Effector memory CD4-positive, alpha-beta T cell (primary cell): ENCODE results near the gene SHQ1.
A peak's percentile ranks its signal among the peaks of the same experiment; 100 is the strongest.

Experiments used
- DNase-seq, 3 donors: peaks; one replicate each; pipeline ENCODE4 v3.0.0-alpha.2; 2020
- H3K27ac ChIP-seq: 2 replicates; pipeline ENCODE4 v1.7.0; 2013; ENCODE audit warnings: mild to moderate bottlenecking, low read length, moderate library complexity; ENCODE audit not compliant: insufficient read depth, poor library complexity, severe bottlenecking
- H3K27me3 ChIP-seq: replicated peaks from 2 replicates; pipeline ENCODE4 v1.7.0; 2013; ENCODE audit warnings: mild to moderate bottlenecking, low read length; ENCODE audit not compliant: insufficient read depth, control insufficient read depth, poor library complexity, severe bottlenecking
- H3K36me3 ChIP-seq: 2 replicates; pipeline ENCODE4 v1.7.0; 2013; ENCODE audit warnings: mild to moderate bottlenecking, low read length, moderate library complexity; ENCODE audit not compliant: control insufficient read depth, insufficient read depth
- H3K4me1 ChIP-seq: 2 replicates; pipeline ENCODE4 v1.7.0; 2013; ENCODE audit warnings: low read length, mild to moderate bottlenecking; ENCODE audit not compliant: control insufficient read depth, insufficient read depth, poor library complexity, severe bottlenecking
- H3K4me3 ChIP-seq: 2 replicates; pipeline ENCODE4 v1.7.0; 2013; ENCODE audit warnings: low read length, low read depth, mild to moderate bottlenecking; ENCODE audit not compliant: insufficient read depth, poor library complexity, severe bottlenecking
- H3K9me3 ChIP-seq: 2 replicates; pipeline ENCODE4 v1.7.0; 2013; ENCODE audit warnings: mild to moderate bottlenecking, low read length, moderate library complexity; ENCODE audit not compliant: control insufficient read depth
- total RNA-seq, 3 donors: gene quantifications; one replicate each; lab custom pipeline; 2026; lab: John Stamatoyannopoulos, UW

SHQ1 gene
- 11.3 to 18.8 (median 14.0) reads per million in 3 donors for total RNA-seq

- Histone ChIP-seq H3K4me1 (peaks cover 8% of the 10 kb centered on the region), H3K36me3 (no peaks in the 10 kb centered on the region), H3K27me3 (no peaks in the 10 kb centered on the region), H3K9me3 (no peaks in the 10 kb centered on the region), H3K27ac (peak within 1 kb of the TSS; percentile 49), H3K4me3 (peak within 1 kb of the TSS; percentile 86)
- peak; percentile 85 to 93 (median 89) for DNase-seq
These were observed at the start of gene SHQ1 for GRCh38 chr3:72847751-72848702. Gene SHQ1, minus strand, starts transcription at chr3:72848445. Its CDS starts 105 bp downstream, at chr3:72848340.

- Histone ChIP-seq H3K27me3 (no peaks in the 10 kb centered on the region), H3K36me3 (no peaks in the 10 kb centered on the region), H3K4me1 (no peaks in the 10 kb centered on the region)
These were observed 49.4 kb upstream of the SHQ1 start for GRCh38 chr3:72897758-72898007.

GRCh38 chr3:72896996-72897757 lies 48.9 kb upstream of the SHQ1 start:
- no peak for DNase-seq
- Histone ChIP-seq H3K9me3 (no peaks in the 10 kb centered on the region), H3K27ac (no peak overlapping the region), H3K36me3 (no peaks in the 10 kb centered on the region), H3K4me1 (no peaks in the 10 kb centered on the region), H3K4me3 (no peak overlapping the region), H3K27me3 (peaks cover 5% of the 10 kb centered on the region)

More at GRCh38 chr3:72897758-72898007, 49.4 kb upstream of the SHQ1 start:
- no peaks in the 10 kb centered on the region for H3K9me3 ChIP-seq
- no peak for DNase-seq
- H3K4me3 ChIP-seq = no peak overlapping the region
- no peak overlapping the region for H3K27ac ChIP-seq

- no peak overlapping the region for H3K27ac ChIP-seq
- no peak overlapping the region for H3K4me3 ChIP-seq
- no peaks in the 10 kb centered on the region for H3K4me1 ChIP-seq
- H3K9me3 ChIP-seq = no peaks in the 10 kb centered on the region
- peaks cover 5% of the 10 kb centered on the region for H3K27me3 ChIP-seq
- H3K36me3 ChIP-seq = no peaks in the 10 kb centered on the region
- no peak for DNase-seq
These were observed 46.8 kb upstream of the SHQ1 start for GRCh38 chr3:72894976-72895552.

GRCh38 chr3:72892870-72893269 lies 44.6 kb upstream of the SHQ1 start:
- Histone ChIP-seq H3K27ac (no peak overlapping the region), H3K27me3 (peaks cover 14% of the 10 kb centered on the region), H3K4me1 (no peaks in the 10 kb centered on the region), H3K36me3 (no peaks in the 10 kb centered on the region), H3K4me3 (no peak overlapping the region), H3K9me3 (no peaks in the 10 kb centered on the region)
- DNase-seq = no peak

- H3K4me1 ChIP-seq = no peaks in the 10 kb centered on the region
- H3K4me3 ChIP-seq = no peak overlapping the region
- H3K27ac ChIP-seq = no peak overlapping the region
- H3K9me3 ChIP-seq = no peaks in the 10 kb centered on the region
- no peak for DNase-seq
- peaks cover 14% of the 10 kb centered on the region for H3K27me3 ChIP-seq
- no peaks in the 10 kb centered on the region for H3K36me3 ChIP-seq
These were observed 44.0 kb upstream of the SHQ1 start for GRCh38 chr3:72892081-72892775.

- no peak for DNase-seq
- Histone ChIP-seq H3K4me1 (no peaks in the 10 kb centered on the region), H3K9me3 (no peaks in the 10 kb centered on the region), H3K27me3 (peaks cover 19% of the 10 kb centered on the region), H3K4me3 (no peak overlapping the region), H3K36me3 (no peaks in the 10 kb centered on the region), H3K27ac (no peak overlapping the region)
These were observed 43.0 kb upstream of the SHQ1 start for GRCh38 chr3:72891053-72891855.

GRCh38 chr3:72890166-72890925 lies 42.1 kb upstream of the SHQ1 start:
- Histone ChIP-seq H3K4me1 (no peaks in the 10 kb centered on the region), H3K4me3 (no peak overlapping the region), H3K9me3 (no peaks in the 10 kb centered on the region), H3K27ac (no peak overlapping the region), H3K27me3 (peaks cover 19% of the 10 kb centered on the region), H3K36me3 (no peaks in the 10 kb centered on the region)
- DNase-seq = no peak
